ENCODE data around the gene SEC24D.
"Not testable (repeated sequence)": the region's sequence is repeated elsewhere in the genome, so short reads cannot be mapped to it uniquely, and the experiment has no call there.

SEC24D gene

DNA sequence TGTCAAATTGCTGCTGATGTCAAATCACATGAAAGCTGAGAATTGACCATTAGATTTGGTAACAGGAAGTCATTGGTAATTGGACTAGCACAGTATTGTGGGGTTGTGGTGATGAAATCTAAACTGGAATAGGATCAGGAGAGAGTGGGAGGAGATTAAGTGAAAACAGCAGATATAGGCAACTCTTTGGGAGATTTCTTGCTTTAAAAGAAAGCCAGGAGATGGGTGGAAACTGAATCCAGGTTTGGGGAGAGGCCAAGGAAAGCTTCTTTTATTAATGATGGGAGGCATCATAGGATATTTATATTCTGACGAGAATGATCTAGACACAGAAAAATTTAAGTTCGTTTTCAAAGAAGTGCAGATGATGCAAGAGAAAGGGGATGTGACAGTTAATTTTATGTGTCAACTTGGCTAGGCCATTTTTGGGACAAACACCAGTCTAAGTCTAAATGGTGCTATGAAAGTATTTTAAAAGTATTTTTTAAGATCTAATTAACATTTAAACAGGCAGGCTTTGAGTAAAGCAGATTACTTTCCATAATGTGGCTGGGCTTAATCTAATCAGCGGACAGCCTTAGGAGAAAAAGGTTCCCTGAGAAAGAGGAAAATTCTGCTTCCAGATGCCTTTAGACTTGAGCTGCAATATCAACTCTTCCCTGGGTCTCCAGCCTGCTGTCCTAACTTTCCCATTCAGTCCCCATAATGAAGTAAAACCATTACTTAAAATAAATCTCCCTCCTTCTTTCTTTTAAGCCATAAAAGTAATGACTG is 24.7 kb downstream of the SEC24D start:
- no peak for DNase-seq (ENCODE audit: low read depth)

DNA sequence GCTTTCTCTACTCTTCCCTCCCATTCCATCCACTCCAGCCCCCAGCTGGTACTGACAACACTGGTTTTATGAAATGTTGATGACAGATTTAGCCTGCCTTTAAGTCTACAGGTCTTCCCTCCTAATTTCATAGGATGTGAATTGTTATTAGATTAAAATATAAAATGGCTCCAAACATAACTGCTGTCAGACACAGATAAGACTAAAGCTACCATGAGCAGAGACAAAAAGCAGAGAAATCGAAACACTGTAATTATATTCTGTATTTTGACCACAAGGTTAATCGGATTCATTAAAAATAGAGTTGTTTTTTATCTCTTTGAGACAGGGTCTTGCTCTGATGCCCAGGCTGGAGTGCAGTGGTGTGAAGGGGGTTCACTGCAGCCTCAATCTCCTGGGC is 28.3 kb downstream of the SEC24D start:
- DNase-seq (ENCODE audit: low read depth) = no peak

DNA sequence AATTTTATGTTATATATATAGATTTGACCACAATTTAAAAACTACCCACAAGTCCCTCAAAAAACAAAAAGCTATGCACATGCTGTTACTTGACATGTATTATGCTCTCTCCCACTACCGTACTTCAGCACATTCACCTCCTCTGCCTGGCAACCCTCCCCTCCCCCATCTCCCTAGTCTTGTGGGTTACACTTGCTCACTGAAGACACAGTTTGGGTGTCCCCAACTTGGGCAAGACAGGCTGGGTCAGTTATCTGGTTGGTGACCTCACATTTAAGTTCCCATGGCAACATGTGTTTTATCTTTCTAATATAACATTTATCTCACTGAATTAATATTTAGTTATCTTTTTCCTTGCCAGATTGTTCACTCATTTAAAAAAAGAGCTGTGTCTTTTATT is 32.7 kb downstream of the SEC24D start:
- no peak for DNase-seq (ENCODE audit: low read depth)

DNA sequence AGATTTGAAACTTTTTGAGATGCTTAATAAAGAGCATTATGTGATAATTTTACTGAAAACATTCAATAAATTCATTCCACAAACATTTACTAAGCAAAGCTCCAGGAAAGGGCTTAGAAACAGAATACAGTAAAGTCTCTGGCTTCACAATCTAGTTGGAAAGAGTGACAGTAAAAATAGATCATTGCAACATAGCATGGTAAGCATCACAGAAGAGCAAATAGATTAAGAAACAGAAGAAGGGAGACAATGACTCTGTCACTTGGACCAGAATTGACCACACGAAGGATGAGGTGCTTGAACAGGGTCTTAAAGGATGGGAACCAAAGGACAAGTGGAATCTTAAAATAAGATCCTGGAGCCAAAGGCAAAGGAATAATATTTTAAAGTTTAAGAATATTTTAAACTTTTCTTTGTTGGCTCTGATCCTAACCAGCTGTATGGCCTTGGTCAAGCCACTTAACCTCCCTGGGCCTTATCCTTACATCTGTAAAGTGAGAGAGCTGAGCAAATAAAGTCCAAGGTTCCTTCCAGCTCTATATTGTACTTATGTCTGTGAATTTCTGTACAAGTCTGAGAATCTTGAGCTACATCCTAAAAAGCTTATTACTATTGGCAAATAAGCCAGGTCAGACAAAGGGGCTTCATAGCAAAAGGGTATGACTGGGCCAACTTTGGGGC is 33.9 kb downstream of the SEC24D start:
- DNase-seq (ENCODE audit: low read depth) = no peak

DNA sequence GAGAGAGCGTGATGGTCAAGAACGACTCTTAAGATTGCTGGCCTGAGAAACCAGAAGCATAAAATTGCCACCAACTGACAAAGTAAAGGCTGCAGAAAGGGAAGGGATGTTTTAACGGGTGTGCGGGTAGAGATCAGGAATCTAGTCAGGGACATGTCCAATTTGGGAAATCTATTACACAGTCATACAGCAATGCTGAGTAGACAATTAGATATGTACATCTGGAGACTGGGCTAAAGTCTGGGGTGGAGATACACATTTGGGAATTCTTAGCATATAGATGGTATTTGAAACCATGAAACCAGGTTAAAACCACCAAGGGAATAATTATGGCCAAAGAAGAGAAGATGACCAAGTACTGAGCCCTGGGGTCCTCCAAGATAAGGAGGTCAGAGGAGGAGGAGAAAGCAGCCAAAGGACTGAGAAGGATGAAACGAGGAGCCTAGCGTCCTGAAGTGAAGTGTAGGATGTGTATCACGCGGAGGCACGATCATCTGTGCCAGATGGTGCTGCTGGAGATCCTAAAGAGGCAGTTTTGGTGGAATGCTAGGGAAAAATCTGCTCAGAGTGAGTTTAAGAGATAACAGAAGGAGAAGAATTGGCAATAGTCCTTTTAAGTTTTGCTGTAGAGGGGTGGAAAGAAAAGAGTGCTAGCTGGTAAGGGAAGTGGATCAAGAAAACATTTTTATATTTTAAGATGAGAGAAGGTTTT is 36.5 kb downstream of the SEC24D start:
- DNase-seq (ENCODE audit: low read depth) = no peak

DNA sequence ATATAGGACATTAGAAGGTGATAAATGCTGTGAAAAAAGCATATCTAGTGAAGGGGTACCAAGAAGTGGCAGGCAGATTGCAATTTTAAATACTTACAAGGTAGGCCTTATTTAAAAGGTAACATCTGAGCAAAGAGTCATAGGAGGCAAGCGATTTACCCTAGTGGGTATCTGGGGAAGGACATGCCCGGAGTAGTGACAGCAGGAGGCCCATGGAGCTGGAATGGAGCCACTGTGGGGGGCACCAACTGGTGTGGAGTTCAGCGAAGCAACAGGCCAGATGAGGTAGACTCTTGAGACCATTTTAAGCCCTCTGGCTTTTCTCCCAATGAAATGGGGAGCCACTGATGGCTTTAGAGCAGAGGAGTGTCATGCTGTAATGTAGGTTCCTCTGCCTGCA is 37.3 kb downstream of the SEC24D start:
- DNase-seq (ENCODE audit: low read depth) = no peak

DNA sequence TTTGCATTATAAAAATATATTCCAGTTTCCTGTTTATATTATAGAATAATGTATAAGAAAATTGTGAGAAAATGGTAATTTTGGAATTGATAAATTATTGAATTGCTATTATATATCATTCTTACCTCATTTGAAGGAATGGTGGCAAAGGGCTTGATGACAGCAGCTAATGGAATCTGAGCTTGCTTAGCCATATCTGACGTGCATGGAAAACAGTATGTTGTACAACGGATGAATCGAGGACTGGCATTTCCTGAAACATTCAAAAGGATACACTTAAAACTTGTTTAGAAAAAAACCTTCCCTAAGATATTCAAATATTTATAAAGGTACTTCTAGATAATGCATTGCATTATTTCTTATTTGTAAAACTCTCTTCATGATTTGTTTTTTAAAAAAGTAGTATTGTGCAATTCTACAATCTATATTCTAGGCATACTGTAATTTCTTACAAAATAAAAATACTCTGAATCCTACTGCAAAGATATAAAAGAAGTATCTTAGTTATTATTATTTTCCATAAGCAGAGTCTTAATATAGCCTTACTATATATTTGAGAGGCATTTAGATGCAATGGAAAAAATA is 38.3 kb downstream of the SEC24D start:
- no peak for DNase-seq (ENCODE audit: low read depth)

DNA sequence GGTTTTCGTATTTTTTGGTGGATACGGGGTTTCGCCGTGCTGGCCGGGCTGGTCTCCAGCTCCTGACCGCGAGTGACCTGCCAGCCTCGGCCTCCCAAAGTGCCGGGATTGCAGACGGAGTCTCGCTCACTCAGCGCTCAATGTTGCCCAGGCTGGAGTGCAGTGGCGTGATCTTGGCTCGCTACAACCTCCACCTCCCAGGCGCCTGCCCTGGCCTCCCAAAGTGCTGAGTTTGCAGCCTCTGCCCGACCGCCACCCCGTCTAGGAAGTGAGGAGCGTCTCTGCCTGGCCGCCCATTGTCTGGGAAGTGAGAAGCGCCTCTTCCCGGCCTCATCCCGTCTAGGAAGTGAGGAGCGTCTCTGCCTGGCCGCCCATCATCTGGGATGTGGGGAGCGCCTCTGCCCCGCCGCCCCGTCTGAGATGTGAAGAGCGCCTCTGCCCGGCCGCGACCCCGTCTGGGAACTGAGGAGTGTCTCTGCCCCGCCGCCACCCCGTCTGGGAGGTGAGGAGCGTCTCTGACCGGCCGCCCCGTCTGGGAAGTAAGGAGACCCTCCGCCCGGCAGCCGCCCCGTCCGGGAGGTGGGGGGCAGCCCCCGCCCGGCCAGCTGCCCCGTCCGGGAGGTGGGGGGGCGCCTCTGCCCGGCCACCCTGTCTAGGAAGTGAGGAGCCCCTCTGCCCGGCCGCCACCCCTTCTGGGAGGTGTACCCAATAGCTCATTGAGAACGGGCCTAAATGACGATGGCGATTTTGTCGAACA is 44.1 kb downstream of the SEC24D start:
- DNase-seq (ENCODE audit: low read depth) = not testable (repeated sequence)

DNA sequence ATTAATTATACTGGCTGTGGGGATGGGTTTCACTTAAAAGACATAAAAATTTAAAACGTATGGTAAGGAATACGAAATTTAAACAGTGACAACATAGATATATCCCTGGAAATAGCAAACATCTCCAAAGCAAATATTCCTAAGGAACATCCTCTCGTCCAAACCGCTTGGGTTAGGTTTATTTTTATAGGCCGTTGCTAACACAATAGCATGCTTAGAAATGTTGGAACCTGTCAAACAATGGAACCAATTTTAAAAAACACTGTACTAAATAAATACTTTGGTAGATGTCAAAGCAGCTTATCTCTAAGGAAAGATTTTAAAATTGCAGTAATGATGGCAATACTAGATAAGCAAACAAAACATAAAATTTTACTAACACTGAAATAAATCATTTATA is 45.4 kb downstream of the SEC24D start:
- DNase-seq (ENCODE audit: low read depth) = no peak

DNA sequence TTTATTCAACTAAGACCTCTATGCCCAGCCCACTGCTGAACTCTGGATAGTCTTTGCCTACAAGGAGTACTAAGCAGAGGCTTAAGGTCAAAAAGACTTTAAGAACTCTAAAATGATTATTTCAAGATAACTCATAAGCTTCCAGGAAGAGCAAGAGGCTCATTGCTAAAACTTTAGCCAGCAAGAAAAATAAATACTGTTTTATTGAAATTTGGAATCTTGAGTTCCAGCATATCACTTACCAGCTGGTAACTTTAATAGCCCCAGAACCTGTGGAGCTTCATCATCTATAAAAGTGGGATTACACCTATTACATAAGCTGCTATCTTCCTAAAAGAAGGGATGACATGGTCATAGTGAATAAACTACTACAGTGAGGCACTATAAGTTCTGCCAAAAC is 47.0 kb downstream of the SEC24D start:
- DNase-seq (ENCODE audit: low read depth) = no peak

DNA sequence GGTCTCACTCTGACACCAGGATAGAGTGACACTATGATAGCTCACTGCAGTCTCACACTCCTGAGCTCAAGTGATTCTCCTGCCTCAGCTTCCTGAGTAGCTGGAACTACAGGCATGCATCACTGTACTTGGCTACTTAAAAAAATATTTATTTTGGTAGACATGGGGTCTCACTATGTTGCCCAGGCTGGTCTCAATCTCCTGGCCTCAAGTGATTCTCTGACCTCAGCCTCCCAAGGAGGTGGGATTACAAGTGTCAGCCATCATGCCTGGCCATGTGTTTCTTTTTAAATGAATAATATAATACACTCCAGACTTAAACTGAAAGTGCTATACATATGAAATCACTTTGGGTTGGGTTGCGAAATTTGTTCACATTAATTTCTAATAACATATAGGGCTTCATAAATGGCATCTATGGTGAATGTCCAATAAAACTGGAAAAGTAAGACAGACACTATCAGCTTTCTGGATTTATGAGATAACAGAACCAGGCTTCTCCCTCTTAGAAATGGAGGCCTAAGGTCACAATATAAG is 48.0 kb downstream of the SEC24D start:
- no peak for DNase-seq (ENCODE audit: low read depth)

DNA sequence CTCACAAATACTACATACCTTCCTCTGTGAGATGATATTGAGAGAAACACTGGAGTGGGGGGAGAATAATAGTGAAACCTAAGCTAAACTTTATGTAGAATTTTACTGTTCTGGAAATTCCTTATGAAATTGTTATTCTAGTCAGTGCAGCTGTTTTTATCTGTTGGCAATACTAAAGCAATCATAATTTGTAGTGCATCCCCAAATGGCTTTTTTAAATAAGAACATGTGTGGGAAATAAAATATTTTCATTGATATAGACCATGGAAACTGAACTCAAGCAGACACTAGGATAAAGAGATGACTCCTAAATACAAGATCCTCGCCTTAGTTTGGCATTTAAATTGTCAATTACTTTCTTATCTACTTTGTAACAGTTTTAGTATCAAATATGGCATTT is 51.1 kb downstream of the SEC24D start:
- no peak for DNase-seq (ENCODE audit: low read depth)

DNA sequence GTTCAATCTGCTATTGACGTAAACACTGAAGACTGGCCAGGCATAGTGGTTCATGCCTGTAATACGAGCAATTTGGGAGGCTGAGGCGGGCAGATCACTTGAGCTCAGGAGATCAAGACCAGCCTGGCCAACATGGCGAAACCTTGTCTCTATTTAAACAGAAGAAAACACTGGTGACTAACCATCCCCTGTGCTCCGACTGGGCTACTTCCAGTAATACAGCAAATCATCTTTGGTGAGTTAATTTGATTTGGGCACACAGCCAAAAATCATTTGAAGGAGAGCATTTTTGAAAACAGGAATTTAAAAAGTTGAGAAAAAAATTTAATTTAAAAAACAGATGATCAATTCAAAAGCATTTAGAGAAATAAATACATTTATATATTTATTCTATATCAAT is 52.0 kb downstream of the SEC24D start:
- no peak for DNase-seq (ENCODE audit: low read depth)

DNA sequence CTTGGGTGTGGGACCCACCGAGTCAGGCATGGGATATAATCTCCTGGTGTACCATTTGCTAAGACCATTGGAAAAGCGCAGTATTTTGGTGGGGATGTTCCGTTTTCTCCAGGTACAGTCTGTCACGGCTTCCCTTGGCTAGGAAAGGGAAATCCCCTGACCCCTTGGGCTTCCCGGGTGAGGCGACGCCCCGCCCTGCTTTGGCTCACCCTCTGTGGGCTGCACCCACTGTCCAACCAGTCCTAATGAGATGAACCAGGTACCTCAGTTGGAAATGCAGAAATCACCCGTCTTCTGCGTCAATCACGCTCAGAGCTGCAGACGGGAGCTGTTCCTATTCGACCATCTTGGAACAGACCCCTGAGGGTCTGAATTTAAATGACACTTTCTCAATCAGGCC is 53.0 kb downstream of the SEC24D start:
- DNase-seq (ENCODE audit: low read depth) = not testable (repeated sequence)

DNA sequence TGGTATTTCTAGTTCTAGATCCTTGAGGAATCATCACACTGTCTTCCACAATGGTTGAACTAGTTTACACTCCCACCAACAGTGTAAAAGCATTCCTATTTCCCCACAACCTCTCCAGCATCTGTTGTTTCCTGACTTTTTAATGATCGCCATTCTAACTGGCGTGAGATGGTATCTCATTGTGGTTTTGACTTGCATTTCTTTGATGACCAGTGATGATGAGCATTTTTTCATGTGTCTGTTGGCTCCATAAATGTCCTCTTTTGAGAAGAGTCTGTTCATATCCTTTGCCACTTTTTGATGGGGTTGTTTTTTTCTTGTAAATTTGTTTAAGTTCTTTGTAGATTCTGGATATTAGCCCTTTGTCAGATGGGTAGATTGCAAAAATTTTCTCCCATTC is 58.3 kb downstream of the SEC24D start:
- DNase-seq (ENCODE audit: low read depth) = not testable (repeated sequence)

DNA sequence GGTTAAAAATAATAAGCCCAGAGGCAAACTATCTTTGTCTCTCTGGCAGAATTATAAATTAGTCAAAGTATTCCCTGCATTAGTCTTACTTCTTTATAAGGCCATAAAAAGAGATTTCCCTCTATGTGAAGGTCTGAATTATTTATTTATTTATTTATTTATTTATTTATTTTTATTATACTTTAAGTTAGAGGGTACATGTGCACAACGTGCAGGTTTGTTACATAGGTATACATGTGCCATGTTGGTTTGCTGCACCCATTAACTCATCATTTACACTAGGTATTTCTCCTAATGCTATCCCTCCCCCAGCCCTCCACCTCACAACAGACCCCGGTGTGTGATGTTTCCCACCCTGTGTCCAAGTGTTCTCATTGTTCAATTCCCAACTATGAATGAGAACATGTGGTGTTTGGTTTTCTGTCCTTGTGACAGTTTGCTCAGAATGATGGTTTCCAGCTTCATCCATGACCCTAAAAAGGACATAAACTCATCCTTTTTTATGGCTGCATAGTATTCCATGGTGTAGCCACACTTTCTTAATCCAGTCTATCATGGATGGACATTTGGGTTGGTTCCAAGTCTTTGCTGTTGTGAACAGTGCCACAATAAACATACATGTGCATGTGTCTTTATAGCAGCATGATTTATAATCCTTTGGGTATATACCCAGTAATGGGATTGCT is 58.8 kb downstream of the SEC24D start:
- DNase-seq (ENCODE audit: low read depth) = not testable (repeated sequence)

DNA sequence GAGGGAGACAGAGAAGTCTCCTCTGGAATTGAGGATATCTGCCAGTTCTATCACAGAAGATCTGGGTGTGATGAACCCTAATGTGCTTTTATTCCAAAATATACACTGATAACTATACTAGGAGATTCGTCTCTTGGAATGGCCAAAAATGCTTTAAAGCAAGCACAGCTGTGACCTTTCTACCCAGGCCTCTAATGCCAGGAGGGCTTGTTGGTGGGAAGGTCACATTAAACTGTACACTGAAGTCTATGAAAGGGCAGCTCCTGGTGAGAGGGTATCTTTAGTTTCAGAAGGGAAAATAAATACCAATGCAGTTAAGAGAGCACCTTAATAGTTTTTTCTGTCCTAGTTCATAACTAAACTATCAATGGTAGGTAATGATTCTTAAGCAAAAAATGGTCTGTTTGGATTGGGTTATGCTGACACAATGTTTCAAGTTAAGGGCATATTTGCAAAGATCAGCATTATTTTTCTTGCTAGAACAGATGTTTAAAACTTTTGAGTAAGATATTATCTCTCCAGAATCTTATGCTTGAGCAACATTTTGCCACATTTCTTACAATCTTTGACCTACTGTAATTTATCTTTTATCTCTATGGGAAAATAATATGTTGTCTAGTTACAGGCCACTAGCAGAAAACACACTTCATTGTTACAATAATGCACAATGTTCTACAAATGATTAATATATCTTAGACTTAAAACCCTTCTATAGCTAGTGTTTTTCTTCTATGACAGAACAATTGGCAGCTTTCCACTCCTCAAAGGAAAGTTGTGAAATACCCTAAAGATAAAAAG is 59.6 kb downstream of the SEC24D start:
- DNase-seq (ENCODE audit: low read depth) = no peak

DNA sequence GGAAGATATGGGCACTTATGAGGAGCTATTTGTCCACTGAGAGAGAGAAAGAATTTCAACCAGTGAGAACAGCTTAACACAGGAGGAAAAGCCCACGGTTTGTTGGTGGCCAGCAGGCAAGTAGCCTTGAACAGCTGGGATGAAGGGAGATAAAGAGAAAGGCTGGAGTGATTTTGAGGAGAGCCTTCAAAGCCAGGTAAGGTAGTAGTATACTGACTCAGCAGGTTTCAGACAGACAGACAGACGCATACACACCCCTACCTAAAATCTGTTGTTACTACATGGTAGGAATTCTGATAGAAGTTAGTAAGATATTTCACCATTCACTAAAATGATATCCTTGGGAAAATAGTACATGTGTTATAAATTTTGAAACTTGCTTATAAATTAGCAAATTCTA is 60.5 kb downstream of the SEC24D start:
- DNase-seq (ENCODE audit: low read depth) = no peak

DNA sequence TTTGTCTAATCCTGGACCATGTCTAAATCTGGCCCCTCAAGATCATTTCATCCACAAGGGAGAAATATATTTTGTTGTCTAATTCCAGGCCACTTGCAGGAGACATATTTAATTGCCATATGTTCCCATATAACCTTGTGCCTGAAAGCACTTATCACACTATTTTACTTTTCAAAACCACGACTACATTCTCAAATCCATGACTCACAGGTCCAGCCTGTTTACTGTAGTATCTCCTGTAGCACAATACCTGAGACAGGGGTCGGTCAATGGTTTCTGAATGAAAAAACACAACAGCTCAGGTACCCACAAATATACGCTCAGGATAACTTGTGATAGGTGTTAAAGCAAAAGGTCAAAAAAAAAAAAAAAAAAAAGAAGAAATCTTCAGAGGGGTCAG is 60.9 kb downstream of the SEC24D start:
- no peak for DNase-seq (ENCODE audit: low read depth)

DNA sequence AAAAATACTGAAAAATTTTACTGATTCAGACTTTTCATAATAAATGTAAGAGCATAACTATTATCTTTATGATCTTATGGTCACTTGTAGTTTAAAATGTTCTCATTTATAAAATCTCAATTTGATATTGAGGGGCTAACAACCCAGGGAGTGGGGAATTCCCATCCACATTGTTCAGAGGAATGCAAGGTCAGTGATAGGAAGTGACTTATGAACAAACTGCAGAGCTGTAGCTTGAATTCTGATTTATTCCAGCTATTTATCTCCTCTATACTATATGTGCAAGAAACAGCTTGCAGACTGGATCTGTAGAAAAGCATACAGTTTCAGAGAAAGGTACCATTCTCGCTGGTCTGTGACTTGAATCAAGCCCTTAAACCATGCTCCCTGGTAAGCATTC is 61.6 kb downstream of the SEC24D start:
- DNase-seq (ENCODE audit: low read depth) = no peak

All from T-helper 22 cell (primary cell).